Renal cortex interstitium (tissue), 3 donors: ENCODE measurements around the gene TTC17. TPM values are rescaled to one million over a fixed set of nuclear protein-coding genes. Genes with fewer than 3 reads are reported as not detected.

Source experiments
- polyA plus RNA-seq, 3 donors: library from polyadenylated mRNA; unstranded; fragments of 120-200 nt; gene quantifications; one replicate each; pipeline ENCODE4 v1.2.1, GENCODE V29; 2013; ENCODE audit not compliant: insufficient read length in 3 of 3

Gene TTC17
- polyA plus RNA-seq, 3 donors, result 109 to 185 (median 125) TPM

Other genes starting within 250 kb of the TTC17 start
- 100 to 1,000 TPM; 110 to 128 (median 115) TPM for gene API5, start 46.9 kb upstream of the TTC17 start, polyA plus RNA-seq